Stimulated activated CD8-positive, alpha-beta memory T cell treated with anti-CD3 and anti-CD28 coated beads, Interleukin-12 subunit alpha, Interleukin-12 subunit beta, amount 100 ng/mL, for 1 hour (primary cell): ENCODE results near the gene ATP9A.
A peak's percentile ranks its signal among the peaks of the same experiment; 100 is the strongest.
"Not testable (repeated sequence)": the region's sequence is repeated elsewhere in the genome, so short reads cannot be mapped to it uniquely, and the experiment has no call there.

Experiments
- DNase-seq: peaks from one replicate; pipeline ENCODE4 v3.0.0-alpha.2; 2020; ENCODE audit warnings: low read depth

The ATP9A gene

DNA sequence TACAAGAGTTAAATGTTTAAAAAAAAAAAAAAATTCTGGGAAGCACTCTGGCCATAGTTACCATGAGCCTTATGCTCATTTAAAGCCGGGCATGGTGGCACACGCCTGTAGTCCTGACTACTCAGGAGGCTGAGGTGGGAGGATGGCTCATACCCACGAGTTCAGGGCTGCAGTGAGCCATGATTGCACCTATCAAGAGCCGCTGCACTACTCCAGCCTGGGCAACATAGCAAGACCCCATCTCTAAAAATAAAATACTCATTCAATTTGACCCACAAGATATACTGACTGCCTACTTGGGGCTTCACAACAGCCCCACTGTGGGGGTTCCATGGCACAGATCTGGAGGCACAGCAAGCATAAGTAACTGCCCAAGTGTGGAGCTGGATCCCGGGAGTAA, 113.7 kb downstream of the ATP9A start:
- DNase-seq: no peak

DNA sequence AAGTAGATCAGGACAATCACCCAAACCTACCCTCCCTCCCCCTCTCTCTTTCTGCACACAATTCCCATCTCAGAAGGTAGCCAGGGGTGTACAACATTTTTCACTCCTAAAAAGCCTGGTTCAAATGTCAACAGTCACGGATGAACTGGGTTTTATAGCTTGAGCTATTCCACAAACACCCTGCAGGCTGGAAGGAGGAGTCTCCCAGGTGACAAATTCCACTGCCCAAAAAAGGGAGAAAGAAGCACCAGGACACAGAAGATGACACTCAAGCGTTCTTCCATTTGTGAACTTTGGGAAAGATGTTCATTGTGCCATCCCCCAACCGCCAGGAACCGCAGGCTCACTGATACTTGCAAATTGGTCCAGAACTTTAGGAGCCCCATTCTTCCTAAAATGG, 114.1 kb downstream of the ATP9A start:
- DNase-seq: no peak

DNA sequence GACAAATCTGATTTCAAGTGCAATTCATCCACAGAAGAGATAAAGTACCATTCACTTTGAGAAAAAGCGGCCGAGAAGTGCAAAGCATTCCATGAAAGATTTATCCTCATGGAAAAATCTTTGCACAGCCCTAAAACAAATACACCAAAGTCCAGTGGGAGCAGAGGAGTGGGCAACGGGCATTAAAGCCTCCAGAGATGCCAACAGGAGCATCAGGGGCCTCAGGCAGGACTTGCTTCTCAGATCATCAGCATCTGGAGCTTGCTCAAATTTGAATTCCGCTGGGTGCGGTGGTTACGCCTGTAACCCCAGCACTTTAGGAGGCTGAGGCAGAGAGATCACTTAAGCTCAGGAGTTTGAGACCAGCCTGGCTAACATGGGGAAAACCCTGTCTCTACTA, 115.0 kb downstream of the ATP9A start:
- DNase-seq: no peak

DNA sequence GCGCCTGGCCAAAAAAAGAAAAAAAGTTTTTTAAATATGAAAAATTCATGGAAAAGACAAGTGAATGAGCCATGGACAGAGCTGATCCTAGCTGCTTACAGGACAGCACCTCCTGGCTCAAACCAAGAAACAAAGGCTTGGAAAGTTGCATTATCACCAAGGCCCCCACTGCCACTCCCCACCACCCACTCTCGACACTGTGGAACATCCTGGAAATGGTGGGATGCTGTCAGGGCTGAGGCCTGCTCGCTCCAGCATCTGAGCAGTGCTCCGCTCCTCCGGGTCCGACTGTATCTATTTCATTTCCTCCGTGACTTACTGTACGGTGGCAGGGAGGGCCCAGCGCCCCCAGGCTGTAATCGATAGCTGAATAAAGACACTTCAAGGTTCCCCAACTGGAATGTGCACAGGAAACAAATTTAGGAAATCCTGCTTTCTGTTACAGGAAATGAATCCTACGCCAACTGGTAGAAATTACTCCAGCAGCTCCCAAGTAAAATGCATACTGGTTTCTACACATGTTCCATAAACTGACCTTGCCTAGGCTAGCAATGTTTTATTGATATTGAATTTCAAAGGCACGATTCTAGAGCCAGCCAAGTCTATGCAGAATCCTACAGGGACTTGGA, 116.2 kb downstream of the ATP9A start:
- DNase-seq: no peak

DNA sequence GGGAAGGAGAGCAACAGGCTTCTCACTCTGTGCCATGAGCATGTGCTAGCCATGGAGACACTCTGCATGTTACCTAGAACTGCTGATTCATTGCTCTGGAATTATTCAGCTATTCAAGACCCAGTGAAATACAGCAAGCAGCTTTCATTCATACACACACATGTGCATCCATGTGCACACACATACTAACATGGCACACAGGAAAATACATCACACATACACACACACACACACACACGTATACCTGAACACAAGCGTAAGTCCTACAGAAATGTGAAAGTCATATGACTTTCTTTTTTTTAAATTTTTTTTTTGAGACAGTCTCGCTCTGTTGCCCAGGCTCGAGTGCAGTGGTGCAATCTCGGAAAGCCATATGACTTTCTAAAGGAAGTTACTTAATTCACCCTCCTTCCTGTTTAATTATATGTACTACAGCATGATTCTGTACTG, 117.5 kb downstream of the ATP9A start:
- no peak for DNase-seq

DNA sequence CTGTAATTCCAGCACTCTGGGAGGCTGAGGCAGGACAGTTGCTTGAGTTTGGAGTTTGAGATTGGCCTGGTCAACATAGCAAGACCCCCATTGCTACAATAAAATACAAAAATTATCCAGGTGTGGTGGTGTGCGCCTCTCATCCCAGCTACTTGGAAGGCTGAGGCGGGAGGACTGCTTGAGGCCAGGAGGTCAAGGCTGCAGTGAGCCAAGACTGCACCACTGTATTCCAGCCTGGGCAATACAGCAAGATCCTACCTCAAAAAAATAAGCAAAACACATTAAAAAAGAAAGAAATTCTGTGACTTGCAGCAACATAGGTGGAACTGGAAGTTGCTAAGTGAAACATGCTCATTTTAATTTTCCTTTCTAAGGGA, 119.6 kb downstream of the ATP9A start:
- DNase-seq: no peak

DNA sequence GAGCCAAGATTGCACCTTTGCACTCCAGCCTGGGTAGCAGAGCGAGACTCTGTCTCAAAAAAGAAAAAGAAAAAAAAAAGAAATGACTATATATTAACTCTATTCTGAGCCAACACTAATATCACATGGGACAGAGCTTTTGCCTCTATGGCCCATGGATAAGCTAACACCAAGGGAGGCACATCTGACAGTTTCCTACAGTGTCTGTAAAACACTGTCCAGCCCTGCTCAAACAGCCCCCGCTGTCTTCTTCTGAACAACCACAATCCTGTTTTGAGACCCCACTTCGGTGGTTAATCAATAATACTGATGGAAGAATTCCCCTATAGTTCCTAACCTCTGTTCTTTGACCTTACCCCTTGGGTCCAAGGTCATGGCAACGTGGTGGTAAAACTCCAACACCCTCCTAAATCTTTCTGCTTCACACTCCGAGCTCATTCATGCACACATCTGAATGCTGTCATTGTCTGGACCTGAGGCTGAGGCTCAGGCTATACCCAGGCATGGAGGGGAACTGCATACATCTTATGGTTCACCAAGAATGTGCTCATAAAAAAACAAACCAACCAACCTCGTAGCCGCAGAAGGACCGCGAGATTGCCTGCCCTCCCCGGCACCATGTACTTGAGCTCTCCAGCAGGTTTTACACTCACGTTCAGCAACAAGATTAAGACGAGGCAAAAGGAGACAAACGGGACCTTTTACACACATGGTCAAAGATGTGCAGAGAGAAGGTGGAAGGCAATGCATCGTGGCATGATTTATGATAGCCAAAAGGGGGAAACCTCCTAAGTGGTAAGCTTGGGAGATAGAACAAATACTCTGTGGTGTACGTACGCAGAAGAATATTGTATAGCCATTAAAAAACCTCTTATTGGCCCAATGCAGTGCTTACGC, 120.3 kb downstream of the ATP9A start:
- no peak for DNase-seq

DNA sequence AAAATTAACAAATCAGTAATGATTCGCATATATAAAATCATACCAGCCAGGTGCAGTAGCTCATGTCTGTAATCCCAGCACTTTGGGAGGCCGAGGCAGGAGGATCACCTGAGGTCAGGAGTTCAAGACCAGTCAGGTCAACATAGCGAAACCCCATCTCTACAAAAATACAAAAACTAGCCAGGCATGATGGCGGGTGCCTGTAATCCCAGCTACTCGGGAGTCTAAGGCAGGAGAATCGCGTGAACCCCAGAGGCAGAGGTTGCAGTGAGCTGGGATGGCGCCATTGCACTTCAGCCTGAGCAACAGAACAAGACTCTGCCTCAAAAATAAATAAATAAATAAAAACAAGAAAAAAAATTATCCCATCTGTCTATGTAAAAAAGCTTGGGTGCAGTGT, 124.4 kb downstream of the ATP9A start:
- DNase-seq: not testable (repeated sequence)

DNA sequence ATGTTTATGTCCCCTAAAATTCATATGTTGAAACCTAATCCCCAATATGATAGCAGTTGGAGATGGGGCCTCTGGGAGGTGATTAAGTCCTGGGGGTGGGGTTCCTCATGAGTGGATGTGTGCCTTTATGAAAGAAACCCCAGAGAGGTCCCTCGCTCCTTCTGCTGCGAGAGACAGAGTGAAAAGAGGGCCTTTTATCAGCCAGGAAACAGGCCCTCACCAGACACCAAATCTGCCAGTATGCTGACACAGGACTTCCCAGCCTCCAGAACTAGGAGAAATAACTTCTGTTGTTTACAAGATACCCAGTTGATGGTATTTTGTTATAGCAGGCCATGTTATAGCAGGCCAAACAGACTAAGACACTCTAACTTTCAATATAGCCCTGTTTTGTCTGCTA, 124.8 kb downstream of the ATP9A start:
- DNase-seq: no peak

DNA sequence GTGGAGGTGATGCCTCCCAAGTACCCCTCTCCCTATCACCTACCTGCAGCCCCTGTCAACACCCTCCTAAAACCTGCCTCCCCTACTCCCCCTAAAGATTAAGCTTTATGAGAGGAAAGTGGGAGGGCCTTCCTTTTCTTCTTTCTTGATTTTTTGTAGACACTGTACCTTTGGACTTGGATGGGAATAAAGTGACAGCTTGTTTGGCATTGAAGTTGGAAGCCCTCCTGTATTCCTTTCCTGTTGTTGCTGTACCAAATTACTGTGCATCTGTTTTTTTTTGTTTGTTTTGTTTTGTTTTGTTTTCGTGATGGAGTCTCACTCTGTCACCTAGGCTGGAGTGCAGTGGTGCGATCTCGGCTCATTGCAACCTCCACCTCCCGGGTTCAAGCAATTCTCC, 126.3 kb downstream of the ATP9A start:
- no peak for DNase-seq

DNA sequence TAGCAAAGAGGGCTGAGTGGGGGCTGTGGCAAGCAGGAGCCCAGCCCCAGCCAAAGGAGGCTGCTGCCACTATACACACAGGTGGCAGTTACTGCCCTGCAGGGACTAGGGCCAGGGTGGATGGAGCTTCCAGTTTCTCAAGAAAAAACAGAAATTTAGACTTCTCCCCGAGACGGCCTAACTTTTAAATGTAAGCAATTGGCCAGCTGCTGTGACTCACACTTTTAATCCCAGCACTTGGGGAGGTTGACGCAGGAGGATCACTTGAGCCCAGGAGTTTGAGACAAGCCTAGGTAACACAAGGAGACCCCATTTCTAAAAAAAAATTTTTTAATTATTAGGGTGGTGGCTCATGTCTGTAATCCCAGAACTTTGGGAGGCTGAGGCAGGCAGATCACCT, 127.4 kb downstream of the ATP9A start:
- no peak for DNase-seq

DNA sequence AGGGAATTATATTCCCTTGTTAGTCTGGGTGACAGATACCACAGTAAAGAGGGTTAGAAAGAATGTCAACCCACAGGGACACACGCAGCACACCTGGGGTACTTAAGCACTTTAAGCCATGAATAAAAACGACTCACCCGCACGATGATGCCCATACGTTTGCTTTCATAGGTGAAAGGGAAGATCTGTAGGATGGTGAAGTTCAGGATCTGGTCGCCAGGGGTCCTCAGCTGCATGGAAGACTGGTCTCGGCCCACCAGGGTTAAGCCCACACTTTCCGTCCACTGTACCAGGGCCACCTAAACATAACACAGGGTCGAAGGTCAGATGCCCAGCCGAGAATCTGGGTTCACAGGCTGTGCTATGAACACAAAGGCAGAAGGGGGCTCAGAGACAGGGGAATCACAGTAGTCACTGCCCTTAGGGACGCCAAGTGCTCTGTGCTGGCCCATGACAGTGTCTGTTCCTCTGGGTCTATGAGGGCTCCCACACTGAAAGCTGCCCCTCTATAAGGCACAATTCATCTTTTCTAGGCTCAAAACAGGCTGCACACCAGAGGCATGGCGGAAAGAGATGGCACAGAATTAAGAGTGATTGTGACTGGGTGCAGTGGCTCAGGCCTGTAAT, 128.9 kb downstream of the ATP9A start:
- DNase-seq: peak; percentile 22

DNA sequence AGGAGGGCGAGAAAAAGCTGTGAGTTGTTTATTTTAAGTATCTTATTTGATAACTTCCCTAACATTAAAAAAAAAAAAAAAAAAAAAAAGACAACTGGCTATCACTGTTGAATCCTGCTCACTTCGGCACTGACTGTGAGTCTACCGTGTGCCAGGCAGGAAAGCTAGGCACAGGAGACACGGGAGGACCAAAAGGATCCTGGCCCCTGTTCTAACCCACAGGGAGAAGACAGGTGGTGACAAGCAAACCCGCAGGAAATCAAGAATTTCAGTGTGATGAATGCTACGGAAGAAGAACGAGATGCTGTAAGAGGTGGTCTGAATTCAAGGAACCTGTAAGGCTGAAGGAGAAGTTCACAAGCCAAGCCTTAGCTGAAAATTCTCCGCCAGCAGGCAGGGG, 130.9 kb downstream of the ATP9A start:
- DNase-seq: no peak

DNA sequence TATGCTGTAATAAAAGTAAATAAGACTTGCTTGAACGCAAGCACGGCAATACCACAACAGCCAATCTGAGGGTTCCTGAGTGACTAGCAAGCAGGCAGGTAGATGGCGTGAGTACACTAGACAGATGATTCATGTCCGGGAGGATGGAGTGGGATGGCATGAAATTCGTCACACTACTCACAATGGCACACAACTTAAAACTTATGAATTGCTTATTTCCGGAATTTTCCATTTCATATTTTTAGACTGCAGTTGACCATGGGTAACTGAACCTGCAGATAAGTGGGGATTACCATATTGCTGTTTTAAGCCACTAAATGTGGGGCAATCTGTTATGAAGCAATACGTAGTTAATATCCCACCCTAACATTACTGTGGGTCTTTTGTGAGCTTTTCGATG, 132.1 kb downstream of the ATP9A start:
- DNase-seq: no peak

DNA sequence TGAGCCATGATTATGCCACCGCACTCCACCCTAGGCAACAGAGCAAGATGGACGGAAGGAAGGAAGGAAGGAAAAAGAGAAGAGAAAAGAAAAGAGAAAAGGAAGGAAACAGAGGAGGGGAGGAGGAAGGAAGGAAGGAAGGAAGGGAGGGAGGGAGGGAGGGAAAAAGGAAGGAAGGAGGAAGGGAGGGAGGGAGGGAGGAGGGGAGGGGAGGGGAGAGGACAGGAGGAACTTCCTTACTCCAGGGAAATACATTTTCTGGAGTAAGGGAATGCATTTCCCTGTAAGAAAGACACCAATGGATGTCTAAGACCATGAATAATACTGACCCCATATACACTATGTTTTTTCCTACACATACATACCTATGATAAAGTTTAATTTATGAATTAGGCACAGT, 132.5 kb downstream of the ATP9A start:
- DNase-seq: no peak

DNA sequence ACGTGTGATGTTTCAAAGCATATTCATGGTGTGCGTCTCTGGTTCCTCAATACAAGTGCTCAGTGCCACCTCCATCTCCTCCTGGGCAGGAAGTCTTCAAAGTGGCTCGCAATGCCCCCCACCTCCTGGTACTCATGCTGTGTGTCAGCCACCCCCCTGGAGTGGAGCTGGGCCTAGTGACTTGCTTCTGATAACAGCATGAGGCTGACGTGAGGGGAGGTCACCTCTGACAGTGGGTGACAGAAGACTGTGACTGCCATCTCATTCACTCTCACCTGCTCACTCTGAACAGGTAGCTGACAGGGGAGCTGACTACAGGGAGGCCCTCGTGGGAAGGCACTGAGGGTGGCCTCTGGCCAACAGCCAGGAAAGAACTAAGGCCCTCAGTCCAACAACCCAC, 133.3 kb downstream of the ATP9A start:
- no peak for DNase-seq

DNA sequence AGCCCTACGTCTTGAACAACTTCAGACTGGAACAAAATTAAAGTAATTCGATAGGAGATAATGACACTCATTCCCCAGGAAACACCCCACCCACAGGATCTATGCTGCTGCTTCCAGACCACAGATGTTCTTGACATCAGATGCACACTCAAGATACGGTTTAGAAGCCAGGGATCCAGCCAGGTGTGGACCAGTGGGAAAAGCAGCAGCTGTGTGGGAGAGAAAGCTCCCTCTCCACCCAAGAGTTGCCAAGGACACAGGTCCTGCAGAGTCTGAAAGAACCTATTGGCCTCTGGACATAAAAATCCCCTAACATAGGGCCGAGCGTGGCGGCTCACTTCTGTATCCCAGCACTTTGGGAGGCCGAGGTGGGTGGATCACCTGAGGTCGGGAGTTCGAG, 133.9 kb downstream of the ATP9A start:
- DNase-seq: no peak

DNA sequence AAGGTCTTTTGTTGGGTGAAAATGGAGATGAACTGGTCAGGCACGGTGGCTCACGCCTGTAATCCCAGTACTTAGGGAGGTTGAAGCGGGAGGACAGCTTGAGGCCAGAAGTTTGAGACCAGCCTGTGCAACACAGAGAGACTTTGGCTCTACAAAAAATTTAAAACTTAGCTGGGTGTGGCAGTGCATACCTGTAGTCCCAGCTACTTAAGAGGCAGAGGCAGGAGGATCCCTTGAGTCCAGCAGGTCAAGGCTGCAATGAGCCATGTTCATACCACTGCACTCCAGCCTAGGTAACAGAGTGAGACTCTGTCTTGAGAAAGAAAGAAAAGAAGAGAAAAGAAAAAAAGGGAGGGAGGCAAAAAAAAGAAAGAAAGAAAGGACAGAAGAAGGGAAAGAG, 134.8 kb downstream of the ATP9A start:
- no peak for DNase-seq

DNA sequence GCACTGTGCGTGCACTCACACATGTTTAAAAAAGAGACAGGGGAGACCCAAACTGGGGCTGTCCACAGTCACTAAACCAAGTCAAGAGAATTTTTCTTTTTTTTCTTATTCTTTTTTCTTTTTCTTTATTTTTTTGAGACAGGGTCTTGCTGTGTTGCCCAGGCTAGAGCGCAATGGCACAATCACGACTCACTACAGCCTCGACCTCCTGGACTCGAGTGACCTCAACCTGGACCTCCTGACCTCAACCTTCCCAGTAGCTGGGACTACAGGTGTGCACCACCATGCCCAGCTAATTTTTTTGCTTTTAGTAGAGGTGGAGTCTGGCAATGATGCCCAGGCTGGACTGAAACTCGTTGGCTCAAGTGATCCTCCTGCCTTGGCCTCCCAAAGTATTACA, 136.2 kb downstream of the ATP9A start:
- DNase-seq: no peak

DNA sequence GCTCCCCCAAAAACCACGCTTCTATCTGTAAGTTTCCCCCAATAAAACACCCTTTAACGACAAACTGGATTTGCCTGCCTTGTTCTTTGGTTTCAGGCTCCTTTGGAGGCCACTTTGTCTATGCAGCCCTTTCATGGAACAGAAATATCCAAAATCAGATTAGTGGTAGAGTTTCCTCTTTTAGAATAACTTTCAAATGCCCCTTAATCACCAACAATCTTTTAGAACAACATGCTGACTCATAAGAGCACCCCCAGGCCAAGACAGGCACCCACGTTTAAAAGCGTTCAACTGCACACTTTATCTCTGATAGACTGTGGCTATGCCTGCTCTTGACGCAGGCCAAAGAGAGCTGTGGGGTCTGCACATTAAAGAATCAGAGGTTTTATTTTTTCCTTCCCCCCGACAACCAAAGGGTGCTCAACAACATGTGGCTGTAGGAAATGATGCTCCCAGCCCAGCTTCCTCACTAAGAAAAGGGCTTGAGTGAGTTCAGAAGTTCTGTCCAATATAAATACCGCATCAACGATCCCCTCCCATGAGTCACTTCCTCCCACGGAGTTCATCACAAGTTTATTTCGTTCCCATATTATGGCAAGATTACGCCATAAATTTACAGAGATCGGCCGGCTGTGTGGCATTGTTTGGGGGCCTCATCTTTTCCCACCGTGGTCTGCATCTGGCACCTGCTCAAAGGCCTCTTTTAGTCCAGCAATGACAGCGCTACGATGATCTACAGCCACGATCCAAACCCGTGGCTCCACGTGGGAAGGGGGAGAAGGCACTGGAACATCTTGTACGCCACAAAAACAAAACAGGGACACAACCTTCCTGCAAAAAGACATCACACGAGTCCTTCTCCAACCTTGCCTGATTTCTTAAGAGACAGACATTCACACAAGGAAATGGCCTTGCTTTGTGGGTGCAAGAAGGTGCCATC, 136.9 kb downstream of the ATP9A start:
- DNase-seq: no peak

DNA sequence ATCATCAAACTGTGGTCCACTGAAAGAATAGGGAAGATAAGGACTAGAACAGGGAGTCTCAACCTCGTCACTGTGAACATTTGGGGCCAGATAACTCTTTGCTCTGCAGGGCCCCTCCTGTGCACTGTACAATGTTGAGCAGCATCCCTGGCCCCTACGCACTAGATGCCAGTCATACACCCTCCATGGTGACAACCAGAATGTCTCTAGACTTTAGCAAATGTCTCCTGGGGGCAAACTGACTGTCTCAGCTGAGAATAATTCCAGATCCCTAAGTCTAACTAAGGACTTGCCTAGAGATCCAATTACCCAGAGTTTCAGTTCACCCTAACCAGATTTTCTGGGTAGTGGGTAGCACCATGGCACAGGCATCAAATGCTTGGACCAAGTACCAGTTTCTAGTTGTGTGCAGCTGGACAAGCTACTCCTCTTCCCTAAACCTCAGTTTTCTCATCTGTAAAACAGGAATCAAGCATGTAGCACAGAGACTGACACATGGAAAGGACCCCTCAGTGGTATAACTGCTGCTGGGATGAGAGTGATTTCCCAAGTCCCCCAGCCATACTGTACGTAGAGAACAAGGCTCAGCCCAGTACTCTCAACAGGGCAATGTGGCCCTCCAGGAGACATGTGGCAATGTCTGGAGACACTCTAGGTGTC, 138.7 kb downstream of the ATP9A start:
- DNase-seq: no peak
